ENCODE measurements around the gene C11orf87.

Gene C11orf87

GRCh38 chr11:109421981-109422869 is at the start of gene C11orf87:
TSS of gene C11orf87 (plus strand) at chr11:109422190. CDS start at chr11:109423634, 1,444 bp downstream.
- DNase-seq (ENCODE audit: low read depth in 1 of 2, low spot score in 1 of 2), result no peak

- no peak for DNase-seq (ENCODE audit: low read depth in 1 of 2, low spot score in 1 of 2)
These were observed 48.0 kb upstream of the C11orf87 start for GRCh38 chr11:109374032-109374431.

- no peak for DNase-seq (ENCODE audit: low read depth in 1 of 2, low spot score in 1 of 2)
These were observed 47.5 kb upstream of the C11orf87 start for GRCh38 chr11:109374441-109374840.

- DNase-seq (ENCODE audit: low read depth in 1 of 2, low spot score in 1 of 2), result no peak
These were observed 44.8 kb upstream of the C11orf87 start for GRCh38 chr11:109377039-109377742.

GRCh38 chr11:109378034-109378433 is 44.0 kb upstream of the C11orf87 start:
- no peak for DNase-seq (ENCODE audit: low read depth in 1 of 2, low spot score in 1 of 2)

- DNase-seq (ENCODE audit: low read depth in 1 of 2, low spot score in 1 of 2), result no peak
These were observed 38.7 kb upstream of the C11orf87 start for GRCh38 chr11:109383306-109383705.

- DNase-seq (ENCODE audit: low read depth in 1 of 2, low spot score in 1 of 2), result no peak
These were observed 37.1 kb upstream of the C11orf87 start for GRCh38 chr11:109384873-109385272.

GRCh38 chr11:109388982-109389381 is 33.0 kb upstream of the C11orf87 start:
- DNase-seq (ENCODE audit: low read depth in 1 of 2, low spot score in 1 of 2), result no peak

- no peak for DNase-seq (ENCODE audit: low read depth in 1 of 2, low spot score in 1 of 2)
These were observed 31.2 kb upstream of the C11orf87 start for GRCh38 chr11:109390752-109391151.

GRCh38 chr11:109401545-109401944 is 20.4 kb upstream of the C11orf87 start:
- no peak for DNase-seq (ENCODE audit: low read depth in 1 of 2, low spot score in 1 of 2)

- no peak for DNase-seq (ENCODE audit: low read depth in 1 of 2, low spot score in 1 of 2)
These were observed 16.3 kb upstream of the C11orf87 start for GRCh38 chr11:109405671-109406070.

- no peak for DNase-seq (ENCODE audit: low read depth in 1 of 2, low spot score in 1 of 2)
These were observed 5.4 kb upstream of the C11orf87 start for GRCh38 chr11:109416601-109417000.

- no peak for DNase-seq (ENCODE audit: low read depth in 1 of 2, low spot score in 1 of 2)
These were observed 978 bp downstream of the C11orf87 start for GRCh38 chr11:109422870-109423465.

- DNase-seq (ENCODE audit: low read depth in 1 of 2, low spot score in 1 of 2), result no peak
These were observed 1.6 kb downstream of the C11orf87 start for GRCh38 chr11:109423466-109424190.

GRCh38 chr11:109424901-109425300 is 2.9 kb downstream of the C11orf87 start:
- no peak for DNase-seq (ENCODE audit: low read depth in 1 of 2, low spot score in 1 of 2)

- no peak for DNase-seq (ENCODE audit: low read depth in 1 of 2, low spot score in 1 of 2)
These were observed 3.6 kb downstream of the C11orf87 start for GRCh38 chr11:109425554-109425953.

GRCh38 chr11:109426442-109427240 is 4.7 kb downstream of the C11orf87 start:
- DNase-seq (ENCODE audit: low read depth in 1 of 2, low spot score in 1 of 2), result no peak

GRCh38 chr11:109432105-109432504 is 10.1 kb downstream of the C11orf87 start:
- no peak for DNase-seq (ENCODE audit: low read depth in 1 of 2, low spot score in 1 of 2)

- DNase-seq (ENCODE audit: low read depth in 1 of 2, low spot score in 1 of 2), result no peak
These were observed 11.8 kb downstream of the C11orf87 start for GRCh38 chr11:109433753-109434256.

GRCh38 chr11:109435121-109435742 is 13.2 kb downstream of the C11orf87 start:
- no peak for DNase-seq (ENCODE audit: low read depth in 1 of 2, low spot score in 1 of 2)

Measured in activated CD4-positive, alpha-beta T cell treated with anti-CD3 and anti-CD28 coated beads, Interleukin-2, amount 50 U/mL, for 24 hours (primary cell).